Activated T-helper 1 cell treated with Interleukin-2 at 50 U/mL for 16 hours (primary cell): ENCODE data around the gene RANBP17.

Experiments used
- DNase-seq: peaks from one replicate; pipeline ENCODE4 v3.0.0-alpha.2; 2020; ENCODE audit warnings: low read depth

Gene RANBP17

GRCh38 chr5:171299228-171299627 lies 437.4 kb downstream of the RANBP17 start:
- no peak for DNase-seq

DNA sequence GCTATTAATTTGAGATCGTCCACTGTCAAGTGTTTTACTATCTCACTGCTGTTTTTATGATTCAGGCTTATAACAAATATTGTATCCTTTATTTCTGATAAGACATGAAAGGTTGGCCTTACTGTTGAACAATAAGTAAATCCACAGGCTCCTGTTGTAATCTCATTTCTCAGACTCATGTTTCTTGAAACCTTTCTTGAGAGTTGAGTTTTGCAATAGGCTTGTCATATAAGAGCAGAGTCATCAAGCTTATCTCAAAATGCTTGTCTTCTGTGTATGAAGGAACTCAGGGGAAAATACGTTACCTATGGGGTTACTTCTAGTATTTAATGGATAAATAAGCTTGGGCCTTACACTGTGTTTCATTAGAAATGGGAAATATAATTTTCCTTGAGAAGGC lies 438.0 kb downstream of the RANBP17 start:
- no peak for DNase-seq

DNA sequence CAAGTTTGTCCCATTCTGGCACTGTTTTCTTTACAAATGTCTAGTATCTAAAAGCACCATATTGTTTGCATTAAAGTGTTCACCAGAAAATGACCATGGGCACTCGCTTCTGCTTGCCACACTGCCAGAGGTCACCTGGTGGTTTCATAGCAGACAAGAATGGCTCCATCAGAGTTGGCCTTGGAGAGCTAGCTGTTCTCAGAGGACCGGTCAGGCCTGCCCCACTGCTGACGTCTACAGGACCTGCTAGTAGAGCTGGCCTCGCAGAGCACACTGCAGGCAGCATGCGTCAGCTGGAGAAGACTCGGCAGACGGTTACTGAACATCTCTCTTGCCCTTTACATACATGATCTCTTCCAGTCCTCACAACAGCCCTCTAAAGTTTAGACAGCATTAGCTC lies 438.5 kb downstream of the RANBP17 start:
- no peak for DNase-seq

- DNase-seq: no peak
These were observed 444.3 kb downstream of the RANBP17 start for GRCh38 chr5:171306166-171306565.

DNA sequence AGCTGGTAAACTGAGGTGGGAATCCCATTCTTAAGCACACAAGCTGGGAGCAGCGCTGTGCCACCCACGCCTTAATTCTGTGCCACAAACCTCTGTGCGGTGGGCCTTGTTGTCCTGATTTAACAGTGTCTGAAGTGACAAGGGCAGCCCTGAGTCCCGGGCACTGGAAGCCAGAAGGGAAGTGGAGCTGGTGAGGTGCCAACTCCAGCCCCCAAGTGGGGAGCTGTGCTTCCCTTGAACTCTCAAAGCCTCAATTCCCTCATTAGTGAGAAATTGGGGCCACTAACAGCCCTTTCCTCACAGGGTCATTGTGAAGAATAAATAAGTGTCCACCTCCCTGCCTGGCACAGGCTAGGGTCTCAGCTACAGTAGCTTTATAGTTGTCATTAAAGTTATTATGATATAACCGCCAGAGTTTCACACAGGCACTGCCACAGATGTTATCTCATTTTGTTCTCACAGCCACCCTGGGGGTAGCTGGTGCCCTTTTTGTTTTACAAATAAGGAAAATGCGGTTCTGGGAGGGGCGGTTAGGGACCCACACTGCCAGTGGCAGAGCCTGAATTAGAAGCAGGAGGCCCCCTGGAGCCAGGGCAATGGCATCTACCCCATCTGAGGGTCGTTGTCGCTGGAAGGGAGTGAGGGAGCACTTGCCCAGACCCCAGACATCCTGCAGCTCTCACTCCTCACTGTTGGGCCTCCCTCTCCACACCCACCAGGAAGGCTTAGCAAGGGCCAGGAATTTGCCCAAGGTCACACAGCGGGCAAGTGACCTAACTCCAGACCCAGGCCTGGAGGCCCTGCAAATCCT lies 445.2 kb downstream of the RANBP17 start:
- no peak for DNase-seq

- no peak for DNase-seq
These were observed 446.1 kb downstream of the RANBP17 start for GRCh38 chr5:171307789-171308452.

DNA sequence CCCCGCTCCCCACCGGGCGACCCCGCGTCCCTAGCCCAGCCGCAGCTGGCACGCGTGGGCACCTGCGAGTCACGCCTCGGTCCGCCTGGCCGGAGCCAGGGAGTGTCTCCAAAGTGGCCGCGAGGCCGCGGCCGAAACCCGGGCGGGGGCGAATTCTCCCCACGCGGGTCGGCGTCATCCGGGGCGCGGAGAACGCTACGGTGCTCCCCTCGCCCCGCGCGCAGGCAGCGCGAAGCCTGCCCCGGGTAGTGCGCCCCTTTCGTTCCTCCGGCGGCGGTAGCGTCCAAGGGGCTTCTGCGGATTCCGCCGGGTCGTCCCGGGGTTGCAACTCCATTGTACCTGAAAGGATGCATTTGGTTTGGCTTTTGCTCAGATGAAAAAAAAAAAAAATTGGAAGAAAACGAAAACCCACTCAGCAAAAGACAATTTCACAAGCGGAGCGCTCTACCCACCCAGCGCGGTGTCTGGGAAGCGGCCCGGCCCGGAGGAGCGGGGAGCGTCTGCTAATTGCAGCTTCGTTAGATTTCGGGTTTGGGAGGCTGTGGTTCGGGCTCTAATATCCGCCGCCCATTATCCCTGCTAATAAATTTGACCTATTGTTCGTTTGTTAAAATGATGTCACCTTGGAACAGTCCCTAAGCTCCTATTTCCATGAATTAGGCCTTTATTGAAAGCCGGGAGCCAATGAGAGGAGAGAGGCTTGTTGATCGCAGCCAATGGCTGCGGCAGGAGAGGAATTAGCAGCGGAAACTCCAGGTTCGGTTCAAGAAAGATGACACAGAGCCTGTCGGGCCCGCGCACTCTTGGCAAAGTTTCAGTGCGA lies 446.8 kb downstream of the RANBP17 start, which contains the start of gene TLX3:
TLX3 (plus strand) TSS at position 796 of the 823 bp plus-strand sequence. CDS start 118 bp downstream, outside the sequence.
- DNase-seq: no peak

DNA sequence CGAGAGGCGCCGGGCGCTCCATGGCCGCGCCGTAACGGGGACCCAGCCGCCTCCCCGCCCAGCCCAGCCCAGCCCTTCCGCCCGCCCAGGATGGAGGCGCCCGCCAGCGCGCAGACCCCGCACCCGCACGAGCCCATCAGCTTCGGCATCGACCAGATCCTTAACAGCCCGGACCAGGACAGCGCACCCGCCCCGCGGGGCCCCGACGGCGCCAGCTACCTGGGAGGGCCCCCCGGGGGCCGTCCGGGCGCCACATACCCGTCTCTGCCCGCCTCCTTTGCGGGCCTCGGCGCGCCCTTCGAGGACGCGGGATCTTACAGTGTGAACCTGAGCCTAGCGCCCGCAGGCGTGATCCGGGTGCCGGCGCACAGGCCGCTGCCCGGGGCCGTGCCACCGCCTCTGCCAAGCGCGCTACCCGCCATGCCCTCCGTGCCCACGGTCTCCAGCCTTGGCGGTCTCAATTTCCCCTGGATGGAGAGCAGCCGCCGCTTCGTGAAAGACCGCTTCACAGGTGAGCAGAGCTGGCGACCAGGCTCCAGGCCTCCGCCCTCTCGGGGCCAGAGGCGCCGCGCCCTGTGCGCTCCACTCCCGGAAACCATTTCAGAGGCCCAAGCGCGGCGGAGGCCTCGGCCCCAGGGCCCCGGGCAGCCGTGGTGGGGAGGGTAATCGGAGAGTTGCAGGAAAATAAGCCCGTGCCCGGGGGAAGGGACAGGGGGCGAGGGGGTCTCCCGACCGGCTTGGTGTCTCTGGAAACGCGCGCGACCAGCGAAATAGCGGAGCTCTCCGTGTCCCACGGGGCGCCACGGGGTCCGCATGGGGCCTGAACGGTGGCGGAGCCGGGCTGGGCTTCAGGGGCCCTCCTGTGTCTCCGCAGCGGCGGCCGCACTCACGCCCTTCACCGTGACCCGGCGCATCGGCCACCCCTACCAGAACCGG lies 447.7 kb downstream of the RANBP17 start:
- DNase-seq: no peak

- DNase-seq: no peak
These were observed 448.5 kb downstream of the RANBP17 start for GRCh38 chr5:171310212-171310818.

GRCh38 chr5:171310819-171311321 lies 449.1 kb downstream of the RANBP17 start:
- DNase-seq: no peak

- DNase-seq: no peak
These were observed 449.7 kb downstream of the RANBP17 start for GRCh38 chr5:171311322-171312077.

- DNase-seq: no peak
These were observed 450.5 kb downstream of the RANBP17 start for GRCh38 chr5:171312129-171312974.

DNA sequence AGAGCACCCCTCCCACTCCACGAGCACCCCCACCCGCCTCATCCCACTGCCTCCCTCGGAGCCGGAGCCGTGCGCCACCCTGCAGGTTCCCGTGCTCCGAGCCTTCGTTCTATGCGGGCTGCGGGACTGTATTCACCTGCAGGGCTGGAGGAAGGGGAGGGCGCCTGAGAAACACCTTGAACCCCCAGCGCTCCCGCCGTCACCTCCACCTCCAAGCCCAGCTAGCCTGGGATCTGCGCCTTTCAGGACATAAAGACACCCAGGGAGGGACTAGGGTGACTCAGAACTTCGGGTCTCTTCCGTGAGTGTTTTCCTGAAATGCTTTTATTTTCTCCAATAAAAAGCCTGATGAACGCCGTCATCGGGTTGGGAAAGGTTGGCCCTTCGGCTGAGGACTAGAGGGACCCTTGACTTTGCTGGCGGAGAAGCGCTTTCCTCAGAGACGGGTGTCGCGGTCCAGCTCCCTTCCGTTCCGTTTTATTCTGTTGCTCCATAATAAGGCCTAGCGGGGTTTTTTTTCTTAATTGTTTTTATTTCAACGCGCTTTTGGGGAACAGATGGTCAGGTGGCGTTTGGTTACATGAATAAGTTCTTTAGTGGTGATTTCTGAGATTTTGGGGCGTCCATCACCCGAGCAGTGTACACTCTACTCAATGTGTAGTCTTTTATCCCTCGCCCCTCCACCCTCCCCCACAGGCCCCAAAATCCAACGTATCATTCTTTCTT lies 451.8 kb downstream of the RANBP17 start:
- no peak for DNase-seq

- DNase-seq: no peak
These were observed 453.0 kb downstream of the RANBP17 start for GRCh38 chr5:171314728-171315385.

- no peak for DNase-seq
These were observed 453.6 kb downstream of the RANBP17 start for GRCh38 chr5:171315386-171315891.

DNA sequence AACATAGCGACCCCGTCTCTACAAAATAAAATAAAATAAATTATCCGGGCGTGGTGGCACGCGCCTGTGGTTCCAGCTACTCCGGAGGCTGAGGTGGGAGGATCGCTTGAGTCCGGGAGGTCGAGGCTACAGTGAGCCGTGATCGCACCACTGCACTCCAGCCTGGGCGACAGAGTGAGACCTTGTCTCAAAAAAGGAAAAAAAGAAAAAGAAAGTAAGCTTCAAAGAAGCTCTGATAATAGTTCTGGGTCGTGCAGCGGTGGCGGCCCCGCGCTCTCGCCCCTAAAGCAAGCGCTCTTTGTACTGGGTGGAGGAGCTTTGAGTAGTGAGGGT lies 454.1 kb downstream of the RANBP17 start:
- no peak for DNase-seq

DNA sequence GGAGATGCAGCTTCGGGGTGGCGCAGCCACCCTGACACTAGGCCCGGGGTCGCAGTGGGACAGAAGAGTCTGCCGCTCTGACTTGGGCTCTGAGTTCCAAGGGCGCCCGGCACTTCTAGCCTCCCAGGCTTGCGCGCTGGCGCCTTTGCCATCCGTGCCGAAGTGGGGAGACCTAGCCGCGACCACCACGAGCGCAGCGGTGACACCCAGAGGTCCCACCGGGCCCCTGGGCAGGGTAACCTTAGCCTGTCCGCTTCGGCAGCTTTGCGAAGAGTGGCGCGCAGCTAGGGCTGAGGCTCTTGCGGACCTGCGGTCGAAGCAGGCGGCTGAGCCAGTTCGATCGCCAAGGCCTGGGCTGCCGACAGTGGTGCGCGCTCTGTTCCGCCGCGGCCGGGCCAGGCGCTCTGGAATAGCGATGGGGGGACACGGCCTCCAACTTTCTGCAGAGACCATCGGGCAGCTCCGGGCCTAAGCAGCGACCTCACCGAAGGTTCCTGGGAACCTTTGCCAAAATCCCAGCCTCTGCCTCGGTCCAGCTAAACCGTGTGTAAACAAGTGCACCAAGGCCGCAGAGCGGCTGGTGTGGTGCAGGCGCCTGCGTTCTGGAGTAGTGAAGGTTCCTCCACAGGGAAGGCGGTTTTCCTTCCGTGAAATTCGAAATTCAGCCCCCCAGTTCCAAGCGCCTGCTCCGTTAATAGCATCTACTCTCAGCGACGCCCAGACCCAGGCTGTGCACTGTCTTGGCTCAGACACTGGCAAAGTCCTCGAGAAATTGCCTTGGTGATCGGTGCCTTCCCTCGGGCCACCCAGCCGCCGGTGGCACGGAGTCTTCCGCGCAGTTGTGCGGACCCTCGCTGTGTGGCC lies 454.7 kb downstream of the RANBP17 start:
- DNase-seq: no peak
